Measurements from ENCODE around the gene MACROD1. TPM values are rescaled to one million over a fixed set of nuclear protein-coding genes. Genes with fewer than 3 reads are reported as not detected.

The MACROD1 gene
- total RNA-seq, 2 donors from 2014 or later: 24.7 to 65.4 TPM

DNA sequence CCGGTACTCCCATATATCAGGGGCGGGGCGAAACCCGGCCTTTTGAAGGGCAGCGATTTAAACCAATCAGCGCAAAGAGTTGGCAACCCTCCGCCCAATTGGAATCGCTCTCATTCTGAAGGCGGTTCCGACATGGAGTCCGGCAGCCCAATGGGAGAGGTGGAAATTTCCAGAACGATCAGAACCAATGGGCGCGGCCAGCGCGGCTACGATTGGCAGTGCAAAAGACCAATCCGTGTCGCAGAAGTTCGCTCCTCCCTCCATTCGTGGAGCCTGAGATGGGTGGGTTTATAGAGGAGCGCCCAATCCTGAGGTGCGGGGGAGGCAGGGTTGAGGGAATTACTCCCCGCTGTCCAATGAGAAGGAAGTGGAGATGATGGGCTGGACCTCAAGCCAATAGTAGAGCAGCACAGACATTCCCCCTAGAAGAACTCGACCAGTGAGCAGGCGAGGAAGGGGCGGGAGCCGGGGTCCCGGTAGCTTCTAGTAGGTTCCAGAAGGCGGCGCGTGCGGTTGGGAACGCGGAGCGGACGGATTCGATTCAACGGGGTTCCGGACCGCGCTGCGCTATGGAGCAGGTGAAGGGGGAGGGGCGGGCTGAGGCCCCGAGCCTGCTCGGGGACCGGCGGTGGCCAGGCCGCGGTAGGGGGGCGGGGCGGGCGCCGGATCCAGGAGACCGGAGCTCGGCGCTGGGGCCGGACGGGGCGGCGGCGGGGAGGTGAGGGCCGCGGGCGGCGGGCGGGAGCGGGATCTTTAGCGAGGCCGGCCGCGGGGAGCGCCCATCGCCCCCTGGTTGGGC lies 20.0 kb upstream of the MACROD1 start, which contains the start of gene STIP1:
STIP1 (plus strand) TSS at position 479 of the 799 bp plus-strand sequence; CDS start at position 570, 91 bp downstream.
- intact Hi-C loops (cut with DNase I): no loop called here
- TF ChIP-seq, protein P1, sequence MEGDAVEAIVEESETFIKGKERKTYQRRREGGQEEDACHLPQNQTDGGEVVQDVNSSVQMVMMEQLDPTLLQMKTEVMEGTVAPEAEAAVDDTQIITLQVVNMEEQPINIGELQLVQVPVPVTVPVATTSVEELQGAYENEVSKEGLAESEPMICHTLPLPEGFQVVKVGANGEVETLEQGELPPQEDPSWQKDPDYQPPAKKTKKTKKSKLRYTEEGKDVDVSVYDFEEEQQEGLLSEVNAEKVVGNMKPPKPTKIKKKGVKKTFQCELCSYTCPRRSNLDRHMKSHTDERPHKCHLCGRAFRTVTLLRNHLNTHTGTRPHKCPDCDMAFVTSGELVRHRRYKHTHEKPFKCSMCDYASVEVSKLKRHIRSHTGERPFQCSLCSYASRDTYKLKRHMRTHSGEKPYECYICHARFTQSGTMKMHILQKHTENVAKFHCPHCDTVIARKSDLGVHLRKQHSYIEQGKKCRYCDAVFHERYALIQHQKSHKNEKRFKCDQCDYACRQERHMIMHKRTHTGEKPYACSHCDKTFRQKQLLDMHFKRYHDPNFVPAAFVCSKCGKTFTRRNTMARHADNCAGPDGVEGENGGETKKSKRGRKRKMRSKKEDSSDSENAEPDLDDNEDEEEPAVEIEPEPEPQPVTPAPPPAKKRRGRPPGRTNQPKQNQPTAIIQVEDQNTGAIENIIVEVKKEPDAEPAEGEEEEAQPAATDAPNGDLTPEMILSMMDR (IDR thresholded peaks at IDR 0.05): peak in 5 of 7 experiments; percentile 13 to 63 (median 51)
- TF ChIP-seq POLR2A (IDR thresholded peaks at IDR 0.05): no peak
- Histone ChIP-seq H3K36me3 (replicated peaks in 1 of 2; ENCODE audit: insufficient read depth in 1 of 2, low read depth in 2 of 2) (no peaks in the 10 kb centered on the region), H3K27me3 (no peaks in the 10 kb centered on the region), H3K9me3 (no peaks in the 10 kb centered on the region), H3K4me1 (peaks cover 50% of the 10 kb centered on the region), H3K27ac (peak within 1 kb of the TSS; percentile 90 to 98 (median 94)), H3K4me3 (peak within 1 kb of the TSS; percentile 64 to 69)
- DNase-seq: peak; percentile 98 to 100 (median 99)
- ATAC-seq: peak; percentile 87
- 0 to 2% methylated on average over 17 to 61 of the region's 74 CpGs for WGBS, 2 donors

- peaks cover 51% of the 10 kb centered on the region for H3K4me1 ChIP-seq
- H3K9me3 ChIP-seq: no peaks in the 10 kb centered on the region
- peak; percentile 97 to 98 (median 98) for TF ChIP-seq POLR2A (IDR thresholded peaks at IDR 0.05)
- TF ChIP-seq, protein P1 (IDR thresholded peaks at IDR 0.05): peak in 6 of 7 experiments; percentile 13 to 67 (median 62)
- peak overlapping the region in 1 of 2 donors; percentile 15 for H3K4me3 ChIP-seq
- H3K27me3 ChIP-seq: no peaks in the 10 kb centered on the region
- peak overlapping the region; percentile 90 to 98 (median 94) for H3K27ac ChIP-seq
- no peaks in the 10 kb centered on the region for H3K36me3 ChIP-seq (replicated peaks in 1 of 2; ENCODE audit: insufficient read depth in 1 of 2, low read depth in 2 of 2)
- DNase-seq: peak; percentile 80 to 89 (median 85)
- intact Hi-C loops (cut with DNase I): no loop called here
- peak; percentile 31 for ATAC-seq
- WGBS, 2 donors: 1 to 2% methylated on average over 7 to 47 of the region's 52 CpGs
Observed at GRCh38 chr11:64185175-64185692, 19.3 kb upstream of the MACROD1 start.

DNA sequence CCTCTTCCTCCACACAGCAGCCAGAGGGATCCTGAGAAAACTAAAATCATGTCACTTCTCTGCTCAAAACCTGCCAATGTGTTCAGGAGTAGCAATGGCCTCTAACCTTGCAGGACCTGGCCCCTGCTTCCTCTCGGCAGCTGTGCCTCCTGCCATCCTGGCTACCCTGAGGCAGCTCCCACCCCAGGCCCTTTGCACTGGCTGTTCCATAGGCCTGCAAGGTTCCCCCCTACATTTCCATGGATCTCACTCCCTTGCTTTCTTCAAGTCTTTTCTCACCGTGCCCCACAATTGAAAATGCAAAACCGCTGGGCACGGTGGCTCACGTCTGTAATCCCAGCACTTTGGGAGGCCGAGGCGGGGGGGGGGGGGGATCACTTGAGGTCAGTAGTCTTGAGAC lies 18.0 kb upstream of the MACROD1 start:
- Histone ChIP-seq H3K27ac (peak overlapping the region in 3 of 4 donors; percentile 90 to 96 (median 93)), H3K4me1 (peaks cover 51% of the 10 kb centered on the region), H3K4me3 (no peak overlapping the region), H3K27me3 (no peaks in the 10 kb centered on the region), H3K9me3 (no peaks in the 10 kb centered on the region), H3K36me3 (replicated peaks in 1 of 2; ENCODE audit: insufficient read depth in 1 of 2, low read depth in 2 of 2) (no peaks in the 10 kb centered on the region)
- WGBS, 2 donors: 40 to 64% methylated on average over 7 of the region's 7 CpGs
- ATAC-seq (no peak), DNase-seq (no peak)
- TF ChIP-seq, protein P1 (IDR thresholded peaks at IDR 0.05): no peak
- no peak for TF ChIP-seq POLR2A (IDR thresholded peaks at IDR 0.05)
- intact Hi-C loops (cut with DNase I): no loop called here

GRCh38 chr11:64181506-64182411 lies 15.8 kb upstream of the MACROD1 start:
- Histone ChIP-seq H3K27me3 (no peaks in the 10 kb centered on the region), H3K27ac (peak overlapping the region; percentile 72 to 96 (median 92)), H3K4me3 (no peak overlapping the region), H3K4me1 (peaks cover 51% of the 10 kb centered on the region), H3K36me3 (replicated peaks in 1 of 2; ENCODE audit: insufficient read depth in 1 of 2, low read depth in 2 of 2) (no peaks in the 10 kb centered on the region), H3K9me3 (no peaks in the 10 kb centered on the region)
- ATAC-seq (peak; percentile 57), DNase-seq (peak; percentile 94 to 97 (median 96))
- 29 to 39% methylated on average over 12 to 17 of the region's 17 CpGs for WGBS, 2 donors
- intact Hi-C loops (cut with DNase I): no loop called here
- TF ChIP-seq POLR2A (IDR thresholded peaks at IDR 0.05): peak; percentile 90 to 94 (median 92)
- TF ChIP-seq, protein P1 (IDR thresholded peaks at IDR 0.05): peak in 1 of 7 experiments; percentile 4
